Peyer's patch (tissue), 4 donors: ENCODE data around the gene ATP6V0A1.
"Not testable (repeated sequence)": the region's sequence is repeated elsewhere in the genome, so short reads cannot be mapped to it uniquely, and the experiment has no call there.

ENCODE experiments used
- POLR2A ChIP-seq, 2 donors: fragments of 450-650 bp; IDR thresholded peaks; one replicate each; pipeline ENCODE4 v1.5.1; 2017; ENCODE audit warnings: antibody characterized with exemption in 2 of 2, mild to moderate bottlenecking in 2 of 2, moderate library complexity in 2 of 2
- TF ChIP-seq, protein P1 (sequence below), 6 experiments: fragments of 450-650 bp in 4 of 6; fragments of 200-600 bp in 2 of 6; sonication (generic) in 1 of 6; IDR thresholded peaks; one replicate each; pipeline ENCODE4 v1.5.1; 2017 to 2019; ENCODE audit warnings: antibody characterized with exemption in 6 of 6, mild to moderate bottlenecking in 3 of 6, moderate library complexity in 1 of 6

DNA sequence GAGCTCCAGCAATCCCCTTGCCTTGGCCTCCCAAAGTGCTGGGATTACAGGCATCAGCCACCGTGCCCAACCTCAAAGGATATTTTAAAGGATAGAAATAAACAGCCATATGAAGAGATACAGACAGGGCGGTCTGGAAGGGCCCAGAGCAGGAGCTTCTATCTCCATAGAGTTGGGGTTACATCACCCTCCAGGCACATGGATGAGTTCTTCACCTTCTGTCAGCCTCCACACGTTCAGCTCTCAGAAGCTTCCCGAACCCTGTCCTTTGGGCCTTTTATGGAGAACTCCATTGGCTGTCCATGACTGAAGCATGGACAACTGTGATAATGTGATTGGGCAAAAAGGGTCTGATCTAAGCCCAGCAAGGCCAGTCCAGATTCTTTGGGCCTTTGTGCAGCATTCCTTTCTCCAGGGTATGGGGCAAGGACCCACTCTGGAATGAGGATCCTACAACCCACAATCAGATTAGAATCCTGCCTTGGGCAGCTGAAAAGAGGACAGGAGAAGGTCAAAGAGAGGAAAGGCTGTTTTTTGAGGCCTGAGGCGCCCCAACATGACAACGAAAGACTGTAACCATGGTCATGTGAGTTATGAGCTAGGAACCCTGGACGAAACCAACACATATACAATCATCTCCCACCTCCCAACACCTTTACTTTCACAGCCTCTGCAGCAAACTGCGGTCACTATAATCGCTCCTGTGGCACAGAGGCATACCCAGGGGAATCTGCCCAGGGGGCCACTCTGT, 87.3 kb downstream of the ATP6V0A1 start:
- TF ChIP-seq, protein P1, sequence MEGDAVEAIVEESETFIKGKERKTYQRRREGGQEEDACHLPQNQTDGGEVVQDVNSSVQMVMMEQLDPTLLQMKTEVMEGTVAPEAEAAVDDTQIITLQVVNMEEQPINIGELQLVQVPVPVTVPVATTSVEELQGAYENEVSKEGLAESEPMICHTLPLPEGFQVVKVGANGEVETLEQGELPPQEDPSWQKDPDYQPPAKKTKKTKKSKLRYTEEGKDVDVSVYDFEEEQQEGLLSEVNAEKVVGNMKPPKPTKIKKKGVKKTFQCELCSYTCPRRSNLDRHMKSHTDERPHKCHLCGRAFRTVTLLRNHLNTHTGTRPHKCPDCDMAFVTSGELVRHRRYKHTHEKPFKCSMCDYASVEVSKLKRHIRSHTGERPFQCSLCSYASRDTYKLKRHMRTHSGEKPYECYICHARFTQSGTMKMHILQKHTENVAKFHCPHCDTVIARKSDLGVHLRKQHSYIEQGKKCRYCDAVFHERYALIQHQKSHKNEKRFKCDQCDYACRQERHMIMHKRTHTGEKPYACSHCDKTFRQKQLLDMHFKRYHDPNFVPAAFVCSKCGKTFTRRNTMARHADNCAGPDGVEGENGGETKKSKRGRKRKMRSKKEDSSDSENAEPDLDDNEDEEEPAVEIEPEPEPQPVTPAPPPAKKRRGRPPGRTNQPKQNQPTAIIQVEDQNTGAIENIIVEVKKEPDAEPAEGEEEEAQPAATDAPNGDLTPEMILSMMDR (IDR thresholded peaks at IDR 0.05), result not testable (repeated sequence)
- TF ChIP-seq POLR2A (IDR thresholded peaks at IDR 0.05), result not testable (repeated sequence)
